OCI-LY1 (cell line): ENCODE data around the gene SPDYE6.

Experiments
- CTCF ChIP-seq: fragments of 200-600 bp; sonication (generic), shearing (Covaris generic); IDR thresholded peaks from 2 replicates; pipeline ENCODE4 v1.5.1; 2017; ENCODE audit warnings: mild to moderate bottlenecking, antibody characterized with exemption, low read length, moderate library complexity, mixed read lengths
- EZH2 ChIP-seq: fragments of 200-600 bp; sonication (generic), shearing (Covaris generic); IDR thresholded peaks from 2 replicates; pipeline ENCODE4 v1.8.0; 2017; ENCODE audit warnings: borderline replicate concordance, mixed run types, mild to moderate bottlenecking, antibody characterized with exemption, low read length, moderate library complexity, mixed read lengths

- TF ChIP-seq CTCF = no peak
- no peak for TF ChIP-seq EZH2
These were observed 58.6 kb downstream of the SPDYE6 start for GRCh38 chr7:102297487-102298218.
